AG09309 (cell line): Measurements from ENCODE around the gene CMTM5.
"Not testable (repeated sequence)": the region's sequence is repeated elsewhere in the genome, so short reads cannot be mapped to it uniquely, and the experiment has no call there.

Source experiments
- DNase-seq: peaks from one replicate; pipeline ENCODE4 v3.0.0-alpha.2; 2010; ENCODE audit warnings: low read depth
- H3K4me3 ChIP-seq: 2 replicates; pipeline ENCODE4 v1.5.1; 2011; ENCODE audit warnings: mild to moderate bottlenecking, low read depth, low read length, moderate library complexity; ENCODE audit not compliant: control insufficient read depth
- TF ChIP-seq, protein P1 (sequence below): IDR thresholded peaks from 2 replicates; pipeline ENCODE4 v1.5.1; 2011; ENCODE audit warnings: mild to moderate bottlenecking, low read depth, low read length, inconsistent platforms; ENCODE audit not compliant: insufficient read depth, control insufficient read depth; ENCODE audit errors: missing control alignments

The CMTM5 gene

GRCh38 chr14:23421594-23421993, 44.7 kb downstream of the CMTM5 start:
- TF ChIP-seq, protein P1, sequence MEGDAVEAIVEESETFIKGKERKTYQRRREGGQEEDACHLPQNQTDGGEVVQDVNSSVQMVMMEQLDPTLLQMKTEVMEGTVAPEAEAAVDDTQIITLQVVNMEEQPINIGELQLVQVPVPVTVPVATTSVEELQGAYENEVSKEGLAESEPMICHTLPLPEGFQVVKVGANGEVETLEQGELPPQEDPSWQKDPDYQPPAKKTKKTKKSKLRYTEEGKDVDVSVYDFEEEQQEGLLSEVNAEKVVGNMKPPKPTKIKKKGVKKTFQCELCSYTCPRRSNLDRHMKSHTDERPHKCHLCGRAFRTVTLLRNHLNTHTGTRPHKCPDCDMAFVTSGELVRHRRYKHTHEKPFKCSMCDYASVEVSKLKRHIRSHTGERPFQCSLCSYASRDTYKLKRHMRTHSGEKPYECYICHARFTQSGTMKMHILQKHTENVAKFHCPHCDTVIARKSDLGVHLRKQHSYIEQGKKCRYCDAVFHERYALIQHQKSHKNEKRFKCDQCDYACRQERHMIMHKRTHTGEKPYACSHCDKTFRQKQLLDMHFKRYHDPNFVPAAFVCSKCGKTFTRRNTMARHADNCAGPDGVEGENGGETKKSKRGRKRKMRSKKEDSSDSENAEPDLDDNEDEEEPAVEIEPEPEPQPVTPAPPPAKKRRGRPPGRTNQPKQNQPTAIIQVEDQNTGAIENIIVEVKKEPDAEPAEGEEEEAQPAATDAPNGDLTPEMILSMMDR, result no peak
- no peak overlapping the region for H3K4me3 ChIP-seq
- DNase-seq, result no peak

- DNase-seq, result no peak
Observed at GRCh38 chr14:23423657-23424056, 46.8 kb downstream of the CMTM5 start.

DNA sequence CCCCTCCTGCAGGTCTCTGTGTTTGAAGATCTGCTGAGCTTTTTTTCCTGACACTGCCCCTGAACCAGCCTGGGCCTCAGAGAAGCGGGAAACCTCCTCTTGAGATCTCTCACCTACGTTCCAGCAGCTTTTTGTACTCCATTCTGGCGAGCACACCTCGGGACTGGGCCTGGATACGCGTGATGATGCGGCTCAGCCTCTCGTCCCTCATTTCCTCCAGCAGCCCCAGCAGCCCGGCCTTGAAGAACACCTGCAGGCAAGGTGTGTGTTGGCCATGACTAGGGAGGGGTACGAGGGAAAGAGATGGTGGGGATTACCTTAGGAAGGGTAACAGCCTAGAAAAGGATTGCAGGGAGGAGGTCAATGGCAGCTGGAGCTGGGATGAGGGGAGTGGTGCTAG, 48.3 kb downstream of the CMTM5 start:
- no peak for DNase-seq
- H3K4me3 ChIP-seq, result no peak overlapping the region
- TF ChIP-seq, protein P1, result no peak

More at GRCh38 chr14:23423657-23424056, 46.8 kb downstream of the CMTM5 start:
- H3K4me3 ChIP-seq, result no peak overlapping the region
- TF ChIP-seq, protein P1, result no peak

- H3K4me3 ChIP-seq, DNase-seq: not testable (repeated sequence)
Observed at GRCh38 chr14:23425798-23426197, 49.0 kb downstream of the CMTM5 start.

- TF ChIP-seq, protein P1, result no peak
- H3K4me3 ChIP-seq, result no peak overlapping the region
- no peak for DNase-seq
Observed at GRCh38 chr14:23428686-23429495, 52.0 kb downstream of the CMTM5 start.
